Measurements from ENCODE around the gene DAB2IP. TPM values are rescaled to one million over a fixed set of nuclear protein-coding genes. Genes with fewer than 3 reads are reported as not detected.

The DAB2IP gene
- total and polyA plus RNA-seq, 2 experiments from 2014 or later = 8.9 to 42.8 TPM

- TF ChIP-seq, protein P1, sequence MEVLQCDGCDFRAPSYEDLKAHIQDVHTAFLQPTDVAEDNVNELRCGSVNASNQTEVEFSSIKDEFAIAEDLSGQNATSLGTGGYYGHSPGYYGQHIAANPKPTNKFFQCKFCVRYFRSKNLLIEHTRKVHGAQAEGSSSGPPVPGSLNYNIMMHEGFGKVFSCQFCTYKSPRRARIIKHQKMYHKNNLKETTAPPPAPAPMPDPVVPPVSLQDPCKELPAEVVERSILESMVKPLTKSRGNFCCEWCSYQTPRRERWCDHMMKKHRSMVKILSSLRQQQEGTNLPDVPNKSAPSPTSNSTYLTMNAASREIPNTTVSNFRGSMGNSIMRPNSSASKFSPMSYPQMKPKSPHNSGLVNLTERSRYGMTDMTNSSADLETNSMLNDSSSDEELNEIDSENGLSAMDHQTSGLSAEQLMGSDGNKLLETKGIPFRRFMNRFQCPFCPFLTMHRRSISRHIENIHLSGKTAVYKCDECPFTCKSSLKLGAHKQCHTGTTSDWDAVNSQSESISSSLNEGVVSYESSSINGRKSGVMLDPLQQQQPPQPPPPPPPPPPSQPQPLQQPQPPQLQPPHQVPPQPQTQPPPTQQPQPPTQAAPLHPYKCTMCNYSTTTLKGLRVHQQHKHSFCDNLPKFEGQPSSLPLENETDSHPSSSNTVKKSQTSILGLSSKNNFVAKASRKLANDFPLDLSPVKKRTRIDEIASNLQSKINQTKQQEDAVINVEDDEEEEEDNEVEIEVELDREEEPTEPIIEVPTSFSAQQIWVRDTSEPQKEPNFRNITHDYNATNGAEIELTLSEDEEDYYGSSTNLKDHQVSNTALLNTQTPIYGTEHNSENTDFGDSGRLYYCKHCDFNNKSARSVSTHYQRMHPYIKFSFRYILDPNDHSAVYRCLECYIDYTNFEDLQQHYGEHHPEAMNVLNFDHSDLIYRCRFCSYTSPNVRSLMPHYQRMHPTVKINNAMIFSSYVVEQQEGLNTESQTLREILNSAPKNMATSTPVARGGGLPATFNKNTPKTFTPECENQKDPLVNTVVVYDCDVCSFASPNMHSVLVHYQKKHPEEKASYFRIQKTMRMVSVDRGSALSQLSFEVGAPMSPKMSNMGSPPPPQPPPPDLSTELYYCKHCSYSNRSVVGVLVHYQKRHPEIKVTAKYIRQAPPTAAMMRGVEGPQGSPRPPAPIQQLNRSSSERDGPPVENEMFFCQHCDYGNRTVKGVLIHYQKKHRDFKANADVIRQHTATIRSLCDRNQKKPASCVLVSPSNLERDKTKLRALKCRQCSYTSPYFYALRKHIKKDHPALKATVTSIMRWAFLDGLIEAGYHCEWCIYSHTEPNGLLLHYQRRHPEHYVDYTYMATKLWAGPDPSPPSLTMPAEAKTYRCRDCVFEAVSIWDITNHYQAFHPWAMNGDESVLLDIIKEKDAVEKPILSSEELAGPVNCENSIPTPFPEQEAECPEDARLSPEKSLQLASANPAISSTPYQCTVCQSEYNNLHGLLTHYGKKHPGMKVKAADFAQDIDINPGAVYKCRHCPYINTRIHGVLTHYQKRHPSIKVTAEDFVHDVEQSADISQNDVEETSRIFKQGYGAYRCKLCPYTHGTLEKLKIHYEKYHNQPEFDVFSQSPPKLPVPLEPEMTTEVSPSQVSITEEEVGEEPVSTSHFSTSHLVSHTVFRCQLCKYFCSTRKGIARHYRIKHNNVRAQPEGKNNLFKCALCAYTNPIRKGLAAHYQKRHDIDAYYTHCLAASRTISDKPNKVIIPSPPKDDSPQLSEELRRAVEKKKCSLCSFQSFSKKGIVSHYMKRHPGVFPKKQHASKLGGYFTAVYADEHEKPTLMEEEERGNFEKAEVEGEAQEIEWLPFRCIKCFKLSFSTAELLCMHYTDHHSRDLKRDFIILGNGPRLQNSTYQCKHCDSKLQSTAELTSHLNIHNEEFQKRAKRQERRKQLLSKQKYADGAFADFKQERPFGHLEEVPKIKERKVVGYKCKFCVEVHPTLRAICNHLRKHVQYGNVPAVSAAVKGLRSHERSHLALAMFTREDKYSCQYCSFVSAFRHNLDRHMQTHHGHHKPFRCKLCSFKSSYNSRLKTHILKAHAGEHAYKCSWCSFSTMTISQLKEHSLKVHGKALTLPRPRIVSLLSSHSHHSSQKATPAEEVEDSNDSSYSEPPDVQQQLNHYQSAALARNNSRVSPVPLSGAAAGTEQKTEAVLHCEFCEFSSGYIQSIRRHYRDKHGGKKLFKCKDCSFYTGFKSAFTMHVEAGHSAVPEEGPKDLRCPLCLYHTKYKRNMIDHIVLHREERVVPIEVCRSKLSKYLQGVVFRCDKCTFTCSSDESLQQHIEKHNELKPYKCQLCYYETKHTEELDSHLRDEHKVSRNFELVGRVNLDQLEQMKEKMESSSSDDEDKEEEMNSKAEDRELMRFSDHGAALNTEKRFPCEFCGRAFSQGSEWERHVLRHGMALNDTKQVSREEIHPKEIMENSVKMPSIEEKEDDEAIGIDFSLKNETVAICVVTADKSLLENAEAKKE (CRISPR knock-in tag; IDR thresholded peaks at IDR 0.05) = no peak
Observed at GRCh38 chr9:121673576-121673975, 22.1 kb downstream of the DAB2IP start (continued).

DNA sequence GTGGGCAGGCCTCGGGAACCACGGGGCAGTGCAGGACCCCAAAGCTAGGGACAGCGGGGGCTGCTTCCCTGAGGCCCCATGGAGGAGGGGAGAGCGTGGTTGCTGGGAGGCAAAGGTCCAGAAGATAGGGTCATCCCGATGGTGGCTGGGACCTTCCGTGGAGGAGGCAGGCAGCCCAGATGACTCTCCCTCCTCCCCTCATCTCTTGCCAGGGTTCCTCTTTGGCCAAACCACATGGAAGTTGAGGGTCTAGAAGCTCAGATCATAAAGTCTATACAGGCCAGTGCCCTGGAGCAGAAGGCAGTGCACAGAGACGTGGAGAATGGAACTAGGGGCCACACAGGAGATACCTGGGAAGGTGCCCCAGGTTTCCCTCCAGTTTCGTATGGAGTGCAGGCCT is 22.6 kb downstream of the DAB2IP start:
- Mint-ChIP-seq H3K36me3 (ENCODE audit: low read depth) (peaks cover 4% of the 10 kb centered on the region; the same call in 2 of the 3 replicates), H3K4me1 (peaks cover 28% of the 10 kb centered on the region), H3K9me3 (no peaks in the 10 kb centered on the region; the same call in 2 of the 3 replicates), H3K27ac (no peak overlapping the region), H3K27me3 (ENCODE audit: insufficient read depth, low read depth, poor library complexity) (peaks cover 3% of the 10 kb centered on the region), H3K4me3 (no peak overlapping the region)
- ATAC-seq = no peak
- peaks cover 12% of the 10 kb centered on the region for H3K79me2 ChIP-seq (replicated peaks; ENCODE audit: insufficient read depth)
- DNase-seq (ENCODE audit: low spot score) = no peak
- peaks cover 6% of the 10 kb centered on the region for H4K20me1 ChIP-seq (replicated peaks; ENCODE audit: insufficient read depth)
- no peak overlapping the region for H3K4me2 ChIP-seq
- H3F3A ChIP-seq (replicated peaks; ENCODE audit: low read depth) = 0 out of 2 replicates have a peak, but pooled peaks cover 3% of the 10 kb centered on the region
- H2AFZ ChIP-seq = no peak overlapping the region
- no peak overlapping the region for H3K27ac ChIP-seq (ENCODE audit: low read depth)
- no peaks in the 10 kb centered on the region for H3K4me1 ChIP-seq (ENCODE audit: insufficient read depth)
- no peak overlapping the region for H3K4me3 ChIP-seq
- no peaks in the 10 kb centered on the region for H3K36me3 ChIP-seq (ENCODE audit: insufficient read depth)
- no peaks in the 10 kb centered on the region for H3K9me2 ChIP-seq (ENCODE audit: insufficient read depth)
- H3K27me3 ChIP-seq (ENCODE audit: insufficient read depth) = no peaks in the 10 kb centered on the region
- TF ChIP-seq, protein P2, sequence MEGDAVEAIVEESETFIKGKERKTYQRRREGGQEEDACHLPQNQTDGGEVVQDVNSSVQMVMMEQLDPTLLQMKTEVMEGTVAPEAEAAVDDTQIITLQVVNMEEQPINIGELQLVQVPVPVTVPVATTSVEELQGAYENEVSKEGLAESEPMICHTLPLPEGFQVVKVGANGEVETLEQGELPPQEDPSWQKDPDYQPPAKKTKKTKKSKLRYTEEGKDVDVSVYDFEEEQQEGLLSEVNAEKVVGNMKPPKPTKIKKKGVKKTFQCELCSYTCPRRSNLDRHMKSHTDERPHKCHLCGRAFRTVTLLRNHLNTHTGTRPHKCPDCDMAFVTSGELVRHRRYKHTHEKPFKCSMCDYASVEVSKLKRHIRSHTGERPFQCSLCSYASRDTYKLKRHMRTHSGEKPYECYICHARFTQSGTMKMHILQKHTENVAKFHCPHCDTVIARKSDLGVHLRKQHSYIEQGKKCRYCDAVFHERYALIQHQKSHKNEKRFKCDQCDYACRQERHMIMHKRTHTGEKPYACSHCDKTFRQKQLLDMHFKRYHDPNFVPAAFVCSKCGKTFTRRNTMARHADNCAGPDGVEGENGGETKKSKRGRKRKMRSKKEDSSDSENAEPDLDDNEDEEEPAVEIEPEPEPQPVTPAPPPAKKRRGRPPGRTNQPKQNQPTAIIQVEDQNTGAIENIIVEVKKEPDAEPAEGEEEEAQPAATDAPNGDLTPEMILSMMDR (conservative IDR thresholded peaks at IDR 0.05; ENCODE audit: low read depth in 2 of 2) = no peak
- TF ChIP-seq, protein P3, sequence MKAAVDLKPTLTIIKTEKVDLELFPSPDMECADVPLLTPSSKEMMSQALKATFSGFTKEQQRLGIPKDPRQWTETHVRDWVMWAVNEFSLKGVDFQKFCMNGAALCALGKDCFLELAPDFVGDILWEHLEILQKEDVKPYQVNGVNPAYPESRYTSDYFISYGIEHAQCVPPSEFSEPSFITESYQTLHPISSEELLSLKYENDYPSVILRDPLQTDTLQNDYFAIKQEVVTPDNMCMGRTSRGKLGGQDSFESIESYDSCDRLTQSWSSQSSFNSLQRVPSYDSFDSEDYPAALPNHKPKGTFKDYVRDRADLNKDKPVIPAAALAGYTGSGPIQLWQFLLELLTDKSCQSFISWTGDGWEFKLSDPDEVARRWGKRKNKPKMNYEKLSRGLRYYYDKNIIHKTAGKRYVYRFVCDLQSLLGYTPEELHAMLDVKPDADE (IDR thresholded peaks at IDR 0.05) = no peak
- no peak for TF ChIP-seq NANOG (IDR thresholded peaks at IDR 0.05; ENCODE audit: borderline replicate concordance)
- TF ChIP-seq ZNF331 (CRISPR knock-in tag; IDR thresholded peaks at IDR 0.05; ENCODE audit: low read depth) = no peak
- TF ChIP-seq EZH2phosphoT487 (IDR thresholded peaks at IDR 0.05; ENCODE audit: unreplicated experiment) = no peak
- TF ChIP-seq POLR2AphosphoS5 (IDR thresholded peaks at IDR 0.05; ENCODE audit: low read depth) = no peak
- TF ChIP-seq EZH2 (IDR thresholded peaks at IDR 0.05; ENCODE audit: low read depth, unreplicated experiment) = no peak
- TF ChIP-seq JUNB (IDR thresholded peaks at IDR 0.05; ENCODE audit: unreplicated experiment) = no peak

Data from GM23338 (cell line).